GM12864 (cell line): Measurements from ENCODE around the gene ZSCAN21.

ENCODE experiments used
- DNase-seq: peaks from one replicate; pipeline ENCODE4 v3.0.0-alpha.2; 2011; ENCODE audit warnings: low read depth
- H3K4me3 ChIP-seq: 2 replicates; pipeline ENCODE4 v1.5.1; 2011; ENCODE audit warnings: mild to moderate bottlenecking, low read depth, low read length, control low read depth
- TF ChIP-seq, protein P1 (sequence below): IDR thresholded peaks from 2 replicates; pipeline ENCODE4 v1.5.1; 2011; ENCODE audit warnings: low read depth, mild to moderate bottlenecking, moderate library complexity, low read length, control low read depth, inconsistent platforms; ENCODE audit errors: missing control alignments

ZSCAN21 gene

DNA sequence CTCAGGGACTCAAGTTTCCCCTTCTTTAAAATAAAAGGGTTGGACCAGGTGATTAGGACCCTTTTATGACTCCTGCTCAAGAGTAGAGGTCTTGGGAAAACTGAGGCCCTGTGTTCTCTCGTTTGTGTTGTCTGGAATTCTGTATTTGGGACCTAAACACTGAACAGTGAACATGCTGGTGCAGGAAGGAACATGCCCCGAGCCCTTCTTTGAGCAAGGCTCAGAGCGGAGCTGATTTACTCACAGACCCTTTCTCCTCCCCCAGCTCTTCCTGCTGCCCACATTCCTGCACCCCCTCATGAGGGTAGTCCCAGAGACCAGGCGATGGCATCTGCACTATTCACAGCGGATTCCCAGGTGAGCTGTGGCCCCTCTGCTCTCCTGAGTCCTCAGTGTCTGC, 20.0 kb upstream of the ZSCAN21 start:
- no peak overlapping the region for H3K4me3 ChIP-seq
- TF ChIP-seq, protein P1, sequence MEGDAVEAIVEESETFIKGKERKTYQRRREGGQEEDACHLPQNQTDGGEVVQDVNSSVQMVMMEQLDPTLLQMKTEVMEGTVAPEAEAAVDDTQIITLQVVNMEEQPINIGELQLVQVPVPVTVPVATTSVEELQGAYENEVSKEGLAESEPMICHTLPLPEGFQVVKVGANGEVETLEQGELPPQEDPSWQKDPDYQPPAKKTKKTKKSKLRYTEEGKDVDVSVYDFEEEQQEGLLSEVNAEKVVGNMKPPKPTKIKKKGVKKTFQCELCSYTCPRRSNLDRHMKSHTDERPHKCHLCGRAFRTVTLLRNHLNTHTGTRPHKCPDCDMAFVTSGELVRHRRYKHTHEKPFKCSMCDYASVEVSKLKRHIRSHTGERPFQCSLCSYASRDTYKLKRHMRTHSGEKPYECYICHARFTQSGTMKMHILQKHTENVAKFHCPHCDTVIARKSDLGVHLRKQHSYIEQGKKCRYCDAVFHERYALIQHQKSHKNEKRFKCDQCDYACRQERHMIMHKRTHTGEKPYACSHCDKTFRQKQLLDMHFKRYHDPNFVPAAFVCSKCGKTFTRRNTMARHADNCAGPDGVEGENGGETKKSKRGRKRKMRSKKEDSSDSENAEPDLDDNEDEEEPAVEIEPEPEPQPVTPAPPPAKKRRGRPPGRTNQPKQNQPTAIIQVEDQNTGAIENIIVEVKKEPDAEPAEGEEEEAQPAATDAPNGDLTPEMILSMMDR, result no peak

GRCh38 chr7:100033526-100033925, 16.0 kb upstream of the ZSCAN21 start:
- TF ChIP-seq, protein P1, result no peak
- no peak overlapping the region for H3K4me3 ChIP-seq
- no peak for DNase-seq

More for the DNA sequence above, 20.0 kb upstream of the ZSCAN21 start:
- DNase-seq, result no peak

GRCh38 chr7:100034871-100035510, 14.6 kb upstream of the ZSCAN21 start:
- no peak overlapping the region for H3K4me3 ChIP-seq
- DNase-seq, result no peak

DNA sequence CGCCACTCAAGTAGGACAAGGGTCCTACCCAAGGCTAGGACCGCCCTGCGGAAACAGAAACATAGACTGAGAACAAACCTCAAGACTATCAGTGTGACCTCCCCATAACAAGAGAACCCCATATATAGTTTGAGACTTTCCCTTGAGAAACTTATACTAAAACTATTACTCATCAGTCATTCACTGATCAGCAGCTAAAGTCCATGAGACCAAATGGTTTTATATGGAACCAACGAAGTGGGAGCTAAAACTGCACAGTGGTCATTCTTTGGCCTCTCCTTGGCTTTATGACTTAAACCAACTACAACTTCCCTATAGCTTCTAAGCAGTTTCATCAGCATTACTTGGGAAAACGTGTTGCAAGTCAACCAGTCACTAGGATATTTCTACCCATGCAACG, 13.7 kb upstream of the ZSCAN21 start:
- TF ChIP-seq, protein P1, result no peak
- no peak for DNase-seq
- H3K4me3 ChIP-seq, result no peak overlapping the region

More at GRCh38 chr7:100034871-100035510, 14.6 kb upstream of the ZSCAN21 start:
- TF ChIP-seq, protein P1, result no peak

- no peak for DNase-seq
- TF ChIP-seq, protein P1, result no peak
- no peak overlapping the region for H3K4me3 ChIP-seq
These were observed 11.2 kb upstream of the ZSCAN21 start for GRCh38 chr7:100038326-100038725.

DNA sequence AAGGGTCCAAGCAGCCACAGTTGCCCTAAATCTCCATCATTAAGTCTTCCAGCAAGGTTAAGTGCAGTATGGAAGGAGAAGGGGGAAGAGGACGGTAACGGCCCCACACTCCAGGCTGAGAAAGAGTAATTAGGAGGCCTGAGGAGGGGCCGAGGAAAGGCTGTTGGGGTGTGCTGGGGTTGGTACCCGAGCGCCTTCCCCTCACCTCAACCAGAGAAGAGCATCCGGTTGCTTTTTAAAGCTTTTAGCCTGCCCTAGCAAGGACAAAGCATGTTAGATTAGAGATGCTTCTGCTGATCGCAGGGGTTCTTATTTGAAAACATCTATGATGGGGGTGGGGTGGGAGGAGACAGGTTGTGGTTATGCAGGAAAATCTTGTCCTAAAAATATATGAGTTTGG, 9.0 kb upstream of the ZSCAN21 start:
- no peak for DNase-seq
- H3K4me3 ChIP-seq, result no peak overlapping the region
- TF ChIP-seq, protein P1, result no peak

- TF ChIP-seq, protein P1, result peak; percentile 31
- peak; percentile 22 for DNase-seq
- no peak overlapping the region for H3K4me3 ChIP-seq
These were observed 4.9 kb upstream of the ZSCAN21 start for GRCh38 chr7:100044718-100045117.
